Cardiac muscle cell (in vitro differentiated cells and primary cell): ENCODE results near the gene MINDY4. TPM values are rescaled to one million over a fixed set of nuclear protein-coding genes. Genes with fewer than 3 reads are reported as not detected.

Experiments
- DNase-seq, 2 donors: peaks; one replicate each; pipeline versions ENCODE4 v3.0.0 to v3.0.0-alpha.2; 2010 to 2017; ENCODE audit warnings: low read depth in 1 of 2, low spot score in 1 of 2
- H3K27ac ChIP-seq: fragments of 200-600 bp; sonication (generic); 2 replicates; pipeline ENCODE4 v1.5.1; 2016
- H3K27me3 ChIP-seq: fragments of 200-600 bp; sonication (generic); 2 replicates; pipeline ENCODE4 v1.6.0; 2016; ENCODE audit warnings: control low read depth
- H3K36me3 ChIP-seq: fragments of 200-600 bp; sonication (generic); 2 replicates; pipeline ENCODE4 v1.5.1; 2016; ENCODE audit warnings: control low read depth
- H3K4me1 ChIP-seq: fragments of 200-600 bp; sonication (generic); 2 replicates; pipeline ENCODE4 v1.8.1; 2017; ENCODE audit warnings: low read depth, mild to moderate bottlenecking, mixed run types
- H3K4me3 ChIP-seq: fragments of 200-600 bp; sonication (generic); 2 replicates; pipeline ENCODE4 v1.5.1; 2016; ENCODE audit warnings: mild to moderate bottlenecking
- H3K9me3 ChIP-seq: fragments of 200-600 bp; sonication (generic); 2 replicates; pipeline ENCODE4 v1.5.1; 2017; ENCODE audit warnings: low read depth, mild to moderate bottlenecking, control low read depth
- CTCF ChIP-seq: IDR thresholded peaks from 2 replicates; pipeline ENCODE4 v1.5.1; 2012; ENCODE audit warnings: low read depth, mild to moderate bottlenecking, low read length
- polyA plus RNA-seq: library from polyadenylated mRNA; unstranded; fragments of >200 nt; fragmentation: Nextera tagmentation; extraction: Ambion mirVana; gene quantifications from 2 replicates; pipeline ENCODE4 v1.2.1, GENCODE V29; 2016
- total RNA-seq: library from RNA; depleted of rRNA; stranded (reverse); fragments of >200 nt; gene quantifications from 2 replicates; pipeline ENCODE4 v1.2.3, GENCODE V29; 2016

MINDY4 gene
- total and polyA plus RNA-seq, 2 experiments from 2014 or later = 2.7 to 7.5 TPM

GRCh38 chr7:30909431-30909830 lies 138.2 kb downstream of the MINDY4 start:
- no peaks in the 10 kb centered on the region for H3K36me3 ChIP-seq
- H3K9me3 ChIP-seq = no peaks in the 10 kb centered on the region
- DNase-seq = no peak
- TF ChIP-seq CTCF = no peak
- H3K4me3 ChIP-seq = no peak overlapping the region
- no peaks in the 10 kb centered on the region for H3K27me3 ChIP-seq
- H3K4me1 ChIP-seq = peaks cover 36% of the 10 kb centered on the region
- H3K27ac ChIP-seq = no peak overlapping the region

GRCh38 chr7:30910411-30911073 lies 139.3 kb downstream of the MINDY4 start:
- TF ChIP-seq CTCF = no peak
- no peaks in the 10 kb centered on the region for H3K9me3 ChIP-seq
- peaks cover 47% of the 10 kb centered on the region for H3K4me1 ChIP-seq
- DNase-seq = no peak
- H3K4me3 ChIP-seq = no peak overlapping the region
- no peaks in the 10 kb centered on the region for H3K27me3 ChIP-seq
- no peaks in the 10 kb centered on the region for H3K36me3 ChIP-seq
- H3K27ac ChIP-seq = no peak overlapping the region

- no peaks in the 10 kb centered on the region for H3K36me3 ChIP-seq
- H3K27me3 ChIP-seq = no peaks in the 10 kb centered on the region
- H3K27ac ChIP-seq = no peak overlapping the region
- TF ChIP-seq CTCF = no peak
- H3K9me3 ChIP-seq = no peaks in the 10 kb centered on the region
- peaks cover 53% of the 10 kb centered on the region for H3K4me1 ChIP-seq
- DNase-seq = no peak
- H3K4me3 ChIP-seq = no peak overlapping the region
These were observed 139.9 kb downstream of the MINDY4 start for GRCh38 chr7:30911133-30911532.

GRCh38 chr7:30911561-30911969 lies 140.3 kb downstream of the MINDY4 start, which contains the start of gene AQP1:
Gene AQP1 (plus strand): TSS chr7:30911853. CDS start chr7:30911910, 57 bp downstream.
- Histone ChIP-seq H3K4me3 (no peak within 1 kb of the TSS), H3K27me3 (no peaks in the 10 kb centered on the region), H3K4me1 (peaks cover 58% of the 10 kb centered on the region), H3K36me3 (no peaks in the 10 kb centered on the region), H3K9me3 (no peaks in the 10 kb centered on the region), H3K27ac (no peak within 1 kb of the TSS)
- no peak for TF ChIP-seq CTCF
- DNase-seq = peak; percentile 85 to 91

- H3K4me3 ChIP-seq = no peak overlapping the region
- no peak for TF ChIP-seq CTCF
- no peaks in the 10 kb centered on the region for H3K27me3 ChIP-seq
- peaks cover 64% of the 10 kb centered on the region for H3K4me1 ChIP-seq
- DNase-seq = no peak
- no peaks in the 10 kb centered on the region for H3K9me3 ChIP-seq
- no peaks in the 10 kb centered on the region for H3K36me3 ChIP-seq
- H3K27ac ChIP-seq = no peak overlapping the region
These were observed 141.0 kb downstream of the MINDY4 start for GRCh38 chr7:30912021-30912730.
